ENCODE results near the gene UBR4. TPM values are rescaled to one million over a fixed set of nuclear protein-coding genes. Genes with fewer than 3 reads are reported as not detected.

UBR4 gene
- total RNA-seq, 1 donor from 2014 or later, result 121 TPM

GRCh38 chr1:19059773-19060172 lies 150.3 kb downstream of the UBR4 start:
- intact Hi-C loops (cut with micrococcal nuclease), result no loop called here

GRCh38 chr1:19058476-19058797 lies 151.6 kb downstream of the UBR4 start:
- intact Hi-C loops (cut with micrococcal nuclease), result no loop called here

GRCh38 chr1:19057784-19058475 lies 152.1 kb downstream of the UBR4 start:
- intact Hi-C loops (cut with micrococcal nuclease), result no loop called here

- intact Hi-C loops (cut with micrococcal nuclease), result no loop called here
These were observed 152.8 kb downstream of the UBR4 start for GRCh38 chr1:19057182-19057779.

- intact Hi-C loops (cut with micrococcal nuclease), result no loop called here
These were observed 154.4 kb downstream of the UBR4 start for GRCh38 chr1:19055701-19056100.

- intact Hi-C loops (cut with micrococcal nuclease), result no loop called here
These were observed 155.1 kb downstream of the UBR4 start for GRCh38 chr1:19055001-19055400.

GRCh38 chr1:19054216-19054615 lies 155.8 kb downstream of the UBR4 start:
- intact Hi-C loops (cut with micrococcal nuclease), result no loop called here

GRCh38 chr1:19053486-19053885 lies 156.6 kb downstream of the UBR4 start:
- intact Hi-C loops (cut with micrococcal nuclease), result no loop called here

- intact Hi-C loops (cut with micrococcal nuclease), result no loop called here
These were observed 160.3 kb downstream of the UBR4 start for GRCh38 chr1:19049798-19050197.

- intact Hi-C loops (cut with micrococcal nuclease), result no loop called here
These were observed 160.8 kb downstream of the UBR4 start for GRCh38 chr1:19049128-19049768.

GRCh38 chr1:19046972-19047731 lies 162.9 kb downstream of the UBR4 start:
- intact Hi-C loops (cut with micrococcal nuclease), result no loop called here

GRCh38 chr1:19045898-19046880 lies 163.9 kb downstream of the UBR4 start:
- intact Hi-C loops (cut with micrococcal nuclease), result no loop called here

GRCh38 chr1:19044975-19045831 lies 164.9 kb downstream of the UBR4 start:
- intact Hi-C loops (cut with micrococcal nuclease), result no loop called here

GRCh38 chr1:19044471-19044870 lies 165.6 kb downstream of the UBR4 start:
- intact Hi-C loops (cut with micrococcal nuclease), result no loop called here

GRCh38 chr1:19043579-19044443 lies 166.3 kb downstream of the UBR4 start:
- intact Hi-C loops (cut with micrococcal nuclease), result no loop called here

- intact Hi-C loops (cut with micrococcal nuclease), result no loop called here
These were observed 167.1 kb downstream of the UBR4 start for GRCh38 chr1:19042675-19043578.

GRCh38 chr1:19040010-19040680 lies 169.9 kb downstream of the UBR4 start:
- intact Hi-C loops (cut with micrococcal nuclease), result no loop called here

Data from T-helper 2 cell treated with Interferon-gamma antibody and Interleukin-4, amounts not matched to agents 100 ng/mL and 5 ng/mL, for 36 hours (primary cell).